Aortic smooth muscle cell (primary cell): ENCODE data around the gene PARD6G. TPM values are rescaled to one million over a fixed set of nuclear protein-coding genes. Genes with fewer than 3 reads are reported as not detected.

Experiments
- total RNA-seq: library from RNA; depleted of rRNA; stranded (reverse); fragments of >200 nt; gene quantifications from 2 replicates; pipeline ENCODE4 v1.2.3, GENCODE V29; 2014

PARD6G gene
- total RNA-seq: 0.13 and 0.19 TPM in 2 replicates

DNA sequence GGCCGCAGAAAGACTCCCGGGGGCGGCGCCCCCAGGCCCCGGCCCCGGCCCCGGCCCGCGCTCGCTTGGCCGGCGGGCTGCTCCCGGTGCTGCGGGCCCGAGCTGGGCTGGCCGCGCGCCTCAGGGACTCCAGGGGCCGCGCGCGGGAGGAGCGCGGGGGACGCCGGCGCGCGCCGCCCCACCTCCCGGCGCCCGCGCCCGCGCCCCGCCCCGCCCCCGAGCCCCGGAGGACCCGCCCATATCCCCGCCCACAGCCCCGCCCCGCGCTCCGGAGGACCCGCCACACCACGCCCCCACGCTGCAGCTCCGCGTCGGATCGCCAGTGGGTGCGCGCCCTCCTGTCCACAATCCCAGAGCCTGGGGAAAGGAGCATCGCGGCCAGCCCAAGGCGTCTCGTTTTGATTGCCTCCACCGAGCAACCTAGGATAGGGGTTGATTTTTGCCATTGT lies at the start of gene PARD6G:
TSS of gene PARD6G (minus strand) at position 122 of the 449 bp plus-strand sequence. CDS start 166 bp downstream, outside the sequence.

DNA sequence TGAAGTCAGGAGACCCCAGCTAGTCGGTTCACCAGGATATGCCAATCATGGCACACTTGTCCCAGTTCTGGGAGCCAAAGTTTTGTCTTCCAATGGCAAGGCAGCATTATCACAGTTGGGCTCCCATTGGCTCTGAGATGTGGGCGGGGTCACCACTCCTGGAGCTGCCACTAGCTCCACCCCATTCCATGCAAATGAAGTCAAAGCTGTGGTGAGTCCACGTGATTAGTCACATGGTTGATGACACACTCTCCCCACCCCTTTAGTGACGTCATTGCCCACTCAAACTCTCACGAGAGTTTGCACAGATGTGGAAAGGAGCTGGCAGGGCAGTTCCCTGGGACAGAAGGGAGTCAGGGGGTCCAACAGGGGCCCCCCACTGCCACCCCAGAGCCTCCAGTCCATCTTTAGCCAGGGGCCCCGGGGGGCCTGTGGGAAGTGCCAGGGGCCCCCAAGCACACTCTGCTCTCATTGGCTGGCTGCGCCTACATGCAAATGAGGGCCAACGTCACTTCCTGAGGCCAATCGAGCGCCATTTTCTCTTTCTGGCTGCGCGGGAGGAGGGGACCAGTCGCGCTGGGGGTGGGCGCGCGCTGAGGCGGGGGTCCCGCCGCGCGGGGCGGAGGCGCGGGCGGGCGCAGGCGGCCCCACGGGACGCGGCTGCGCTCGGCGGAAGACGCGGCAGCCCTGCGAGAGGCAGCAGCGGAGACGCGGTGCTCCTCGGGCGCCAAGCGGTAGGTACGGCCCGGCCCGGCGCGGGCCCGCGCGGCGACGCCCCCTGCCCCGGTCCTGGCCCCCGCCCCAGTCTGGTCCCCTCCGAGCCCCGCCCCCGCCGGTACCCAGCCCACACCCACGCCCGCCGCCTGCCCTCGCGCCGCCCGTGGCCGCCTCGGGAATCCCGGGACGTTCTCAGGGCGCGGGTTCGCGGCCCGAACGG lies 138.3 kb downstream of the PARD6G start, which contains the start of gene ADNP2:
TSS of gene ADNP2 (plus strand) at position 524 of the 937 bp plus-strand sequence. CDS start 8,281 bp downstream, outside the sequence.

Other genes starting within 250 kb of the PARD6G start
- 24.2 and 28.1 TPM in 2 replicates for gene RBFA, start 213.1 kb downstream of the PARD6G start, total RNA-seq
- gene ADNP2, start 138.3 kb downstream of the PARD6G start, total RNA-seq: 12.0 and 12.5 TPM in 2 replicates